ENCODE results near the gene RAPH1.

The RAPH1 gene

GRCh38 chr2:203469546-203469945, 65.6 kb downstream of the RAPH1 start:
- TF ChIP-seq GATA3 (IDR thresholded peaks at IDR 0.05; ENCODE audit: low read depth, low read length) (no peak), GATA2 (IDR thresholded peaks at IDR 0.05; ENCODE audit: low read depth, low read length) (no peak)

GRCh38 chr2:203463266-203463678, 71.8 kb downstream of the RAPH1 start:
- no peak for TF ChIP-seq GATA3 (IDR thresholded peaks at IDR 0.05; ENCODE audit: low read depth, low read length)
- no peak for TF ChIP-seq GATA2 (IDR thresholded peaks at IDR 0.05; ENCODE audit: low read depth, low read length)

GRCh38 chr2:203462308-203462707, 72.8 kb downstream of the RAPH1 start:
- TF ChIP-seq GATA2 (IDR thresholded peaks at IDR 0.05; ENCODE audit: low read depth, low read length), result no peak
- TF ChIP-seq GATA3 (IDR thresholded peaks at IDR 0.05; ENCODE audit: low read depth, low read length), result no peak

GRCh38 chr2:203461746-203462145, 73.4 kb downstream of the RAPH1 start:
- TF ChIP-seq GATA3 (IDR thresholded peaks at IDR 0.05; ENCODE audit: low read depth, low read length) (no peak), GATA2 (IDR thresholded peaks at IDR 0.05; ENCODE audit: low read depth, low read length) (no peak)

GRCh38 chr2:203455209-203455608, 79.9 kb downstream of the RAPH1 start:
- no peak for TF ChIP-seq GATA3 (IDR thresholded peaks at IDR 0.05; ENCODE audit: low read depth, low read length)
- TF ChIP-seq GATA2 (IDR thresholded peaks at IDR 0.05; ENCODE audit: low read depth, low read length), result no peak

- TF ChIP-seq GATA3 (IDR thresholded peaks at IDR 0.05; ENCODE audit: low read depth, low read length) (no peak), GATA2 (IDR thresholded peaks at IDR 0.05; ENCODE audit: low read depth, low read length) (no peak; the same call in 1 of the 2 replicates)
Measured at GRCh38 chr2:203453858-203454451, 81.1 kb downstream of the RAPH1 start.

GRCh38 chr2:203451689-203452088, 83.4 kb downstream of the RAPH1 start:
- no peak for TF ChIP-seq GATA3 (IDR thresholded peaks at IDR 0.05; ENCODE audit: low read depth, low read length)
- no peak for TF ChIP-seq GATA2 (IDR thresholded peaks at IDR 0.05; ENCODE audit: low read depth, low read length)

GRCh38 chr2:203451011-203451410, 84.1 kb downstream of the RAPH1 start:
- TF ChIP-seq GATA2 (IDR thresholded peaks at IDR 0.05; ENCODE audit: low read depth, low read length) (no peak), GATA3 (IDR thresholded peaks at IDR 0.05; ENCODE audit: low read depth, low read length) (no peak)

GRCh38 chr2:203450561-203450960, 84.5 kb downstream of the RAPH1 start:
- TF ChIP-seq GATA3 (IDR thresholded peaks at IDR 0.05; ENCODE audit: low read depth, low read length) (no peak), GATA2 (IDR thresholded peaks at IDR 0.05; ENCODE audit: low read depth, low read length) (no peak)

GRCh38 chr2:203446780-203447179, 88.3 kb downstream of the RAPH1 start:
- TF ChIP-seq GATA3 (IDR thresholded peaks at IDR 0.05; ENCODE audit: low read depth, low read length) (no peak), GATA2 (IDR thresholded peaks at IDR 0.05; ENCODE audit: low read depth, low read length) (no peak)

- TF ChIP-seq GATA2 (IDR thresholded peaks at IDR 0.05; ENCODE audit: low read depth, low read length) (no peak), GATA3 (IDR thresholded peaks at IDR 0.05; ENCODE audit: low read depth, low read length) (no peak)
Measured at GRCh38 chr2:203446071-203446481, 89.0 kb downstream of the RAPH1 start.

- no peak for TF ChIP-seq GATA3 (IDR thresholded peaks at IDR 0.05; ENCODE audit: low read depth, low read length)
- TF ChIP-seq GATA2 (IDR thresholded peaks at IDR 0.05; ENCODE audit: low read depth, low read length), result no peak
Measured at GRCh38 chr2:203444738-203445137, 90.4 kb downstream of the RAPH1 start.

- TF ChIP-seq GATA3 (IDR thresholded peaks at IDR 0.05; ENCODE audit: low read depth, low read length) (no peak), GATA2 (IDR thresholded peaks at IDR 0.05; ENCODE audit: low read depth, low read length) (no peak)
Measured at GRCh38 chr2:203442463-203442862, 92.6 kb downstream of the RAPH1 start.

- TF ChIP-seq GATA2 (IDR thresholded peaks at IDR 0.05; ENCODE audit: low read depth, low read length), result no peak
- TF ChIP-seq GATA3 (IDR thresholded peaks at IDR 0.05; ENCODE audit: low read depth, low read length), result no peak
Measured at GRCh38 chr2:203441463-203441862, 93.6 kb downstream of the RAPH1 start.

- TF ChIP-seq GATA3 (IDR thresholded peaks at IDR 0.05; ENCODE audit: low read depth, low read length) (no peak), GATA2 (IDR thresholded peaks at IDR 0.05; ENCODE audit: low read depth, low read length) (no peak)
Measured at GRCh38 chr2:203440671-203441070, 94.4 kb downstream of the RAPH1 start.

- no peak for TF ChIP-seq GATA2 (IDR thresholded peaks at IDR 0.05; ENCODE audit: low read depth, low read length)
- no peak for TF ChIP-seq GATA3 (IDR thresholded peaks at IDR 0.05; ENCODE audit: low read depth, low read length)
Measured at GRCh38 chr2:203438528-203438927, 96.6 kb downstream of the RAPH1 start.
